Heart left ventricle (tissue), 13 donors: Measurements from ENCODE around the gene GAB2.

Source experiments
- POLR2A ChIP-seq, 2 donors: fragments of 450-650 bp; IDR thresholded peaks; one replicate each; pipeline ENCODE4 v1.6.1; 2017; ENCODE audit warnings: antibody characterized with exemption in 2 of 2, mild to moderate bottlenecking in 2 of 2, moderate library complexity in 2 of 2
- TF ChIP-seq, protein P1 (sequence below), 12 donors: fragments of 200-600 bp; sonication (generic) in 4 of 12; IDR thresholded peaks; one replicate each; pipeline versions ENCODE4 v1.5.0 to v1.8.0; 2018 to 2022; ENCODE audit warnings: antibody characterized with exemption in 12 of 12, mild to moderate bottlenecking in 5 of 12
- donor health status: ischemic (EF 13 %, LVEDD 7.1; RV severe dilation, severe dysfunction).
- donor health status: DM: no; HTN: yes; CAD: no.
- donor health status: DM: no; HTN: no; CAD: no.
- donor health status: ischemic (EF 25% LVEDD 6.9; RV normal size, moderate dysfunction).
- donor health status: ischemic (EF 25% LVEDD 5.7; RV mildly dilated, moderate dysfunction).
- donor health status: ischemic (EF 35%, LVEDD 5.7; RV mildly dilated, moderate dysfunction).
- donor health status: nonischemic (EF 11% LVEDD 7.7; RV severe dilation, severe dysfunction).
- donor health status: DM: yes; HTN: yes; CAD: no.
- donor health status: PGD.
- donor health status: ischemic (EF 29% LVEDD 5.4; RV normal size, mild dysfunction).
- donor health status: nonischemic (EF 23%, LVEDD 6.1; RV moderate dilation, normal function).

DNA sequence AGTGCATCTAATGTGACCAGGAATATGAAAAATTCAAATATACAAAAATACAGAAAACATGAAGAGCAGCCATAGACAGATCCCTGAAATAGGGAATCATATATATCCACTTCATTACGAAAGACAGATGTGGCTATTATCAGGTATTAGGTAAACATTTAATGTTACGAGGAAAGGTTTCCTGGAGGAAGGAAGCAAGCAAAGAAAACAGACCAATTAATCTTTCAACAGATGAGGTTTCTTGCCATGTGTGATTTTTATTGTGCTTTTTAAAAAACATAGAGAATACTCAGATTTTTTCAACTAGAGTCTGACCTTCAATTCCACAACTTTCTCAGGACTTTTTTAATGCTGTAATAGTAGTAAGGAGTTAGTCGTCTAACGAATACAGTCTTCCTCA is 24.3 kb upstream of the GAB2 start:
- no peak for TF ChIP-seq POLR2A (IDR thresholded peaks at IDR 0.05)
- TF ChIP-seq, protein P1, sequence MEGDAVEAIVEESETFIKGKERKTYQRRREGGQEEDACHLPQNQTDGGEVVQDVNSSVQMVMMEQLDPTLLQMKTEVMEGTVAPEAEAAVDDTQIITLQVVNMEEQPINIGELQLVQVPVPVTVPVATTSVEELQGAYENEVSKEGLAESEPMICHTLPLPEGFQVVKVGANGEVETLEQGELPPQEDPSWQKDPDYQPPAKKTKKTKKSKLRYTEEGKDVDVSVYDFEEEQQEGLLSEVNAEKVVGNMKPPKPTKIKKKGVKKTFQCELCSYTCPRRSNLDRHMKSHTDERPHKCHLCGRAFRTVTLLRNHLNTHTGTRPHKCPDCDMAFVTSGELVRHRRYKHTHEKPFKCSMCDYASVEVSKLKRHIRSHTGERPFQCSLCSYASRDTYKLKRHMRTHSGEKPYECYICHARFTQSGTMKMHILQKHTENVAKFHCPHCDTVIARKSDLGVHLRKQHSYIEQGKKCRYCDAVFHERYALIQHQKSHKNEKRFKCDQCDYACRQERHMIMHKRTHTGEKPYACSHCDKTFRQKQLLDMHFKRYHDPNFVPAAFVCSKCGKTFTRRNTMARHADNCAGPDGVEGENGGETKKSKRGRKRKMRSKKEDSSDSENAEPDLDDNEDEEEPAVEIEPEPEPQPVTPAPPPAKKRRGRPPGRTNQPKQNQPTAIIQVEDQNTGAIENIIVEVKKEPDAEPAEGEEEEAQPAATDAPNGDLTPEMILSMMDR (IDR thresholded peaks at IDR 0.05): no peak
